T-helper 2 cell (primary cell): Measurements from ENCODE around the gene TPM4.

Source experiments
- DNase-seq, 5 experiments: peaks; one replicate each; pipeline versions ENCODE4 v3.0.0 to v3.0.0-alpha.2; 2012 to 2022

TPM4 gene

DNA sequence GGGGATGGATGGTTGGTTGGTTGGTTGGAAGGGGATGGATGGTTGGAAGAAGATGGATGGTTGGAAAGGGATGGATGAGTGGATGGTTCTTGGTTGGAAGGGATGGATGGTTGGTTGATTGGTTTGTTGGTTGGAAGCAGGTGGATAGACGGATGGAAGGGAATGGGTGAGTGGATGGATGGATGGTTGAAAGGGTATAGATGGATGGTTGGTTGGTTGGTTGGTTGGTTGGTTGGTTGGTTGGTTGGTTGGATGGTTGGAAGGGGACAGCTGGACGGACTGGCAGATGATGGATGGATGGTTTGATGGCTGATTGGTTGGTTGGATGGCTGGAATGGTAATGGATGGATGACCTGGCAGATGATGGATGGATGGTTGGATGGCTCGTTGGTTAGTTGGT is 55.4 kb downstream of the TPM4 start:
- DNase-seq: no peak

GRCh38 chr19:16133818-16134217 is 57.5 kb downstream of the TPM4 start:
- no peak for DNase-seq

- no peak for DNase-seq
Measured at GRCh38 chr19:16134510-16134909, 58.2 kb downstream of the TPM4 start.

DNA sequence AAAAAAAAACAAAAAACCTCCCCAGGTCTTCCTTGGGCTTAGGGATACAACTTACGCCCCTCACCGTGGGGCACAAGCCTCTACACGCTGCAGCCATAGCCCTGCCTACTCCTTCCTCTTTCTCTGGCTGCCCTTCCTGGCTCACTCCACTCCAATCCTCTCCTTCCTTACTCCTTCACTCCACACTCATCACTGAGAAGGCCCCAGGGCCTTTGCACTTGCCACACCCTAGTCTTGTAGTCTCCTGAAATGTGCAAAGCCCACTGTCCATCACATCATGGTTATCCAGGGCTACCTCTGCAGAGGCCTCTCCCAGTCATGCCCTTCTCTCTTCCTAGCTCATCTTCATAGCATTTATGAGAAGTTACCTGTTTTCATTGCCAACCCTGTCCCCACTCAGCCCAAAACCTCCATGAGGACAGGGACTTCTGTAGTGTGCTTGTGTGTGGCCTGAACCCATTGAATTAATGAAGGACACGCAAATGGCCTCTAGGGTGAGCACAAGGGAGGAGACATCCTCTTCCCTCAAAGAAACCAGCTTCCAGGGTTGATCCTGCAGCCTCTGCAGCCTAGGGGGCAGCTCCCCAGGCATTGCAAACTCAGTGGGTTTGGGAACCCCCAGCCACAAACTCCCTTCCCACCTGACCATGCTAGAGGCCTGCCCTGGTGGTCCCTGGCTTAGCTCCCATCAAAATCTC is 59.3 kb downstream of the TPM4 start:
- DNase-seq: no peak

- DNase-seq: peak in 2 of 5 experiments; percentile 32 to 43
Measured at GRCh38 chr19:16136185-16136999, 60.1 kb downstream of the TPM4 start.

DNA sequence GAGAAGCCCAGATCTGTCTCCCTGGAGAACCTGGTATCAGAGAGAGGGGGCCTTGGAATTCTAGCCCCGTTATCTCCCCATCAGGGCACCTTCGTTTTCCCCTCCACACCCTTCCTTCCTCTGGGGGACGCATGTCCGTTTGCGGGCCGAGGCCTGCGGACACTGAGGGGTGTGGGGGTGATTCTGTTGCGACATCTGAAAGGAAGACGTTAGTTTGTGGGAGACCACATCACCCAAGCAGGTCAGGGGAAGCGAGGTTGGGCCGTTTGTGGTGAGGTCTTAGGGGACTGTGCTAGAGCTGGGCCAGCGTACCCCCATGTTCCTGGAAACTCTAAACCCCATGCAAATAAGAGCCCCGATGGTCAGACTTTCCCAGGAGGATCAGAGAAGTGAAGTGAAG is 63.5 kb downstream of the TPM4 start:
- DNase-seq: peak in 2 of 5 experiments; percentile 27 to 56

- DNase-seq: peak in 1 of 5 experiments; percentile 42
Measured at GRCh38 chr19:16141043-16141442, 64.7 kb downstream of the TPM4 start.

DNA sequence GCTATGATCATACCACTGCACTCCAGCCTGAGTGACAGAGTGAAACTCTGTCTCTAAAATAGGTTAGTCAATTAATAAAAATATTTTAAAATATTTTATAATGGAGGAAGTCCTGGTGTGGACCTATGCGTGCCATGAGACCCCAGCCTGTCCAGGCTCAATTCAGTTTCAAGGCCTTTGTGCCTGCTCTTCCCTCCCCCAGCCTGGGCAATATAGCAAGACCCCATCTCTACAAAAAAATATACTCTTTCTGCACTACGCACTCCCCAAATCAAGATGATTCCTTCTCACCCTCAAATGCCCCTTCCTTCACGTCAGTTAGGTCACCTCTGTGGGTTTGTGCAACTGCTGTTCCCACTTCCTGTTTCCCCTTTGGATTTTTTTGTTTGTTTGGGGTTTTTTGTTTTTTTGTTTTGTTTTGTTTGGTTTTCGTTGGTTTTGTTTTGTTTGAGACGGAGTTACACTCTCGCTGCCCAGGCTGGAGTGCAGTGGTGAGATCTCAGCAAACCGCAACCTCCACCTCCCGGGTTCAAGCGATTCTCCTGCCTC is 65.8 kb downstream of the TPM4 start:
- peak in 2 of 5 experiments; percentile 40 to 42 for DNase-seq

DNA sequence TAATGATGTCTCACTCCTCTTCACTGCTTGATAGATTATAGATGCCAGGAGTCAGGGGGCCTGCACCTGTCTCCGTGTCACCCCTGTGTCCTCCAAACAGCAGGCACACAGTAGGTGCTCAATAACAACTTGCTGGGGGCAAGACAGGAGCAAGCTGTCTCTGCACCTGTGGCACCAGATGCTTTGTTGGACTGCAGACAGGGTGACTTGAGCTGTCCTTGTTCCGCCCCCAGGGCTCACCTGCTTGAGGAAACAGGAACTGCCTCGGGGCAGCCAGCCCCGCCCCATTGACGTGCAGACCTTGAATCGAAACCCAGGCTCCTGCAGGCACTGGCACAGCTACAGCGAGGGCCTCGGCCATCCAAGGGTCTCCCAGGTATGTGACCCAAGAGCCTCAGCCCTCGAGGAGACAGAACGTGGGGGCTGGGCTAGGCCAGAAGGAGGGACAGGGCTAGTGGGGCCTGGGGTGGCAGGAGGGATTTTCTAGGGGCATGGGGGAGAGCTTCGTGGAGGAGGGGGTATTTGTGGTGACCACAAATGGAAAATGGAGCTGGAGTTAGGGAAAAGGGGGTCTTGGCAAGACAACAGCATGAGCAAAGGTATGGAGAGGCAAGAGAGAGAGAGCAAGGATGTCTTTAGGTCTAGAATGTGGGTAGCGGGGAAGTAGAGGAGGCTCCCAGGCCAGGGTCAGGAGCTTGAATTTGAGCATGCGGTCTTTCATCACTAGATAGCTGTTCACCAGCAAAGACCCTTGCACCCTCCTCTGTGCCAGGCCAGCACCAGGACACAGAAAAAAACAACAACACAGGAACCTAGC is 67.3 kb downstream of the TPM4 start, which contains the start of gene HSH2D:
Gene HSH2D, plus strand, starts transcription at position 287 of the 817 bp plus-strand sequence. CDS start 5,066 bp downstream, outside the sequence.
- peak; percentile 47 to 94 (median 67) for DNase-seq

DNA sequence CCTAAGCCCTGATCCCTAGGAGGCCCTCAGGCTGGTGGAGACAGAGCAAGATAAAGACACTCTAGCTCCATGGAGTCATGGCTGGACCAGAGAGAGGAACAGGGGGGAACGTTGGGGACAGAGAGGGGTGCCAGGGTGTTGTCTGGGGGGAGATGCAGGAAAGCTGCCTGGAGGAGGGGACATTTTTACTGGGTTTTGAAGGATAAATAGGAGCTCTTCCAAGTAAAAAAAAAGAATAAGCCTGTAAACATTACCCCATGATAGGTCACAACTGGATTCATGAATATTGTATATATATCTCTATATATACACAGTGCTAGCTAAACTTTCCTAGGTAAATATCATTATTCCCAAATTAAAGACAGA is 67.9 kb downstream of the TPM4 start:
- no peak for DNase-seq

- DNase-seq: no peak
Measured at GRCh38 chr19:16146112-16146511, 69.8 kb downstream of the TPM4 start.

- DNase-seq: no peak
Measured at GRCh38 chr19:16148443-16149229, 72.3 kb downstream of the TPM4 start.
